ENCODE data around the gene PLEKHH1.
A peak's percentile ranks its signal among the peaks of the same experiment; 100 is the strongest.

PLEKHH1 gene

DNA sequence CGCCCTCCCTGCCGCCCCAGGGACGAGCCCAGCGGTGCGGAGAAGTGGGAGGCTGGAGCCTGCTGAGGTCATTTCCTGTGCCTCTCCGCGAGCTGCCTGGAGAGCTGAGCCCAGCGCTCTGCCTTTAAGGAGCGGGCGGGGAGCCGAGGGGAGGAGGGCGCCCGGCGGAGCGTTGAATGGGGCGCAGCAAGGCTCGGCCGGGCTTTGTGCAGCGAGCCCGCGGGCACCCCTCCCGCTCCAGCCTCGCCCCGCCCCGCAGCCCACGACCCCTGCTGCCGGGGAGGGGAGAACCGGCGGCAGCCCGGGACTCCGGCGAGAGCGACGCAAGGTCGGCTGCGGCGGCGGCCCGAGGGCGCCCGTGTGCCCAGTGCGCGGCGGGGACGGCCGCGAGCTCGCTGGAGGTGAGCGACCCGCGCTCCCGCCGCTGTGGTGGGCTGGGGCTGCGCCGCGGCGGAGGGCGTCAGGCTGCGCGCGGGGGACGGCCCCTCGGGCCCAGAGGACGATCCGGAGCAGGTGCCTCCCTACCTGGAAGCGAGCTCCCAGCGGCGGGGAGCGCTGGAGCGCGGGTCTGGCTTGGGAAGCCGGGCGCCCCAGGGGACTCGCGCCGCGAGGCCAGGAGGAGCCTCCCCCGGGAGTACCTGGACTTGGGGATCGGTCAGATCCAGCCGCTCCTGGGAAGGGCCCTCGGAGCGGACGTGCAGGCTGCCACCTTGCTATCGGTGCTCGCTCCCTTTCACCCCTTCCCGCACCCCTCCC lies at the start of gene PLEKHH1:
Gene PLEKHH1, plus strand, starts transcription at position 293 of the 756 bp plus-strand sequence. CDS start 8,578 bp downstream, outside the sequence.
- peak; percentile 88 for DNase-seq

GRCh38 chr14:67483579-67484285 lies 49.4 kb upstream of the PLEKHH1 start:
- DNase-seq, result no peak

DNA sequence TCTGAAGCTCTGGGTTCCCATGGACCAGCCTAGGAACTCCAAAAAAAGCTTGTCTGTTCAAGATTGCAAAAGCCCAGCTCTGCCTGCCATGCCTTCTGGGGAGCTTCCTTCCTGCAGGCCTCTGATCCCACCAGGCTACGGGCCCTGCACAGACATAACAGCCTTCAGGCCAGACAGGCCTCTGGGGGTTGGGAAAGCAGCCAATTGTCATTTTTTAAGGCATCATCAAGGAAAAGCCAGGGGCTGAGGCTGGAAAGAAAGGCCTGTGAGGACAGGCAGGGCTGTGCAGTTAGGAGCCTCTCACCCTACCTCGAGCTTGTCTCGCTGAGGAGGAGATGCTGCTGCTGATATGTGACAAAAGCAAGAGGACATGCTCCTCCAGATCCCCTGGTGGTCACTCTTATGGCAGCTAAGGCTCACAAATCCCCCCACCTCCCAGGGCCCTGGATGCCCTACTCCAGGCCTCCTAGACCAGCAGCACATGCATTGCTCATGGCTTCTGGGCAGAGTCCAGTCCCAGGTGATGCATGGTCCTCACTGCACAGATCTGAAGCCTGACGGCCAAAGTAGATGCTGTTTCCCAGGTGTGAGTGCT lies 47.5 kb upstream of the PLEKHH1 start:
- DNase-seq, result no peak

GRCh38 chr14:67486890-67487289 lies 46.2 kb upstream of the PLEKHH1 start:
- no peak for DNase-seq

- DNase-seq, result no peak
Measured at GRCh38 chr14:67487332-67487731, 45.8 kb upstream of the PLEKHH1 start.

GRCh38 chr14:67487937-67488893 lies 44.9 kb upstream of the PLEKHH1 start, which contains the start of gene TMEM229B:
TMEM229B (minus strand) TSS chr14:67488721; CDS start chr14:67473923, 14,798 bp downstream.
- DNase-seq, result no peak

DNA sequence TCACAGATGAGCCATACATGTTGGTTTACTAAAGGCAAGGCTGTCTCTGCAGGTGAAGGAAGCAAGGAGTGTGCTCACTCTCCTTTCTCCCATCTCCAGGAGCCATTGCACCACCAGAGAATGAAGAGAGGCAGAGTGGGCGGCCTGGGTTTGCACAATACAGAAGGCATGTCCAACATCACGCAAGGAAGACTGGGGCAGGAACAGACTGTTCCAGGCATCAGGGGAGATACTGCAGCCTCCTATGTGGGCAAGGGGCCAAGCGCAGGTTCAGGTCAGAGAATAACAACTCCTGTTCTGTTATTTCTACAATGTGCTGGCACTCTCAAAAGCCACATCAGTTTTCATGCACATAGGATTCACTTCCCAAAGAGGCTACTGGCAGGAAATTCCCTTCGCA lies 42.9 kb upstream of the PLEKHH1 start:
- no peak for DNase-seq

DNA sequence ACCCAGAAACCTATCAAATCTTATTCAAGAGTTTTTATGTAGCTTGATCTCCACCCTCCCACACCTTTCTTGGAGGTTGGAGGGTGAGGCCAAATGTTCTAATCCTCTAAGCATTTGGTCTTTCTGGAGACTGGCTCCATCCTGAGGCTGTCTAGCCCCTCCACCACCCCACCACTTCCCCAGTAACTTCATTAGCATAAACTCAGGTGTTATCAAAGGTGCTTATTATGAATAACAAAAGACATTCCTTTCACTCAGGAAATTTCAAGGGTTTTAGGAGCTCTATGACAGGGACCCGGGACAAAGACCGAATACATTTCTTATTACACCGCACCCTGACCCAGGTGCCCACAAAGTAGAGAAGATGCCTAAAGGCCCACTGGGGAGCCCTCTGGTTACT lies 41.8 kb upstream of the PLEKHH1 start:
- no peak for DNase-seq

DNA sequence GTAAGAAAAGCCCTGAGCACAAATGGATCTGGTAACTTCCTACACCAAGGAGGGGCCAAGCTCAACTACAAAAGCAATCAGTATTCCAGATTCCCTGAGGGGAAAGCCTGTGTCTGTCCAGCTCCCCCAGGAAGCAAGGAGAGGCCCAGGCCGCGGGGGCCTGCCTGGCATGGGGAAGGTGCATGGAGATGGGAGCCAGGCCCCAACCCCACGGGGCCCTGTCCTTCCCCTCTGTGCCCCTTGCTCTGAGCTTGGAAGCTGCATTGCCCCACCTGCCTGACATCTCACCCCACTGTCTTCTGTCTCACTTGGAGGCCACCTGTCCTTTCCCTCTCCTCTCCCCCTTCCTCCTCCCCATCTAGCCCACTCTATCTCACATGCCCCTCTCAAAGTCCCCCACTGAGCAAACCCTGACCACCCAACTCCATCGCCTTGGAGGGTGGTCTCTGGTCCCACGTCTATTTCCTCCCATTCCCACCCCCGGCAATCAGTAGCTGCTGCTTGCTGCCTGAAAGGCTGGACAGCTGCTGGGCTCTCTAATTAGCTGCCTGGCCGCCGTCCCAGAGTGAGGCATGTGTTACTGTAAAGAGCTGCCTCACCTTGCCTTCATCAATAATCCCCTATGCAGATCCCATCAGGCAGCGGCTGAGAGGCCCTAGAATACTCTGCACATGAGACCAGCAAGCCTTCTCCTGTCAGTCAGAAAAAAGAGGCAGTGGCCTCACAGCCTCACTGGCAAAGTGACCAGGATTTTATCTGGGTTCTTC lies 41.2 kb upstream of the PLEKHH1 start:
- peak; percentile 42 for DNase-seq

- no peak for DNase-seq
Measured at GRCh38 chr14:67492538-67492937, 40.6 kb upstream of the PLEKHH1 start.

DNA sequence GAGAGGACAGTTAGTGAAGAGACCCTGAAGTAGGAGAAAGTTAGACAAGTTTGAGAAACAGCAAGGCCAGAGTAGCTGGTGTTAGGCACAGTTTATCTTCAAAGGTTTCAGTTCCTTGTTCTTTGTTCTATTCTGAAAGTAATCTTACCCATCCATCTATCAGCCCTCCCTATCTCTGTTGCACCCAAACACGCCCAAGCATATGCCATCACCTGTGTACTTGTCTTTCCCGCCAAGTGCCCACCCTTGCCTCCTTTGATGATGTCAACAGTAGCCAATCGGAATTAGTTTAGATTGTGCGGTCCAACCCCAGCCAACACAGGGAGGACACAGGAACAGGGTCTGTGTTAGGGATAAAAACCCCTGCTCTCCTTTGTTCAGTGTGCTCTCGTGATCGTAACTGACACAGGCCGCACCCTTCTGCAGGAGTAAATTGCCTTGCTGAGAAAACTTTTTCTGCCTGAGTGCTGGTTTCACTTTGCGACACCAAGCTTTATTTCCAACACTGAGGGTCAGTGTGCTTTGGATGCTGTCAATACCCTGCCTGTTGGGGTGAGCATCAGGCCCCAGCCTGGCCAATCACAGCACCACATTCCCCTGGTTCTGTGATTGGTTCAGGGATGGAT lies 39.9 kb upstream of the PLEKHH1 start:
- DNase-seq, result no peak

- DNase-seq, result no peak
Measured at GRCh38 chr14:67495827-67496226, 37.3 kb upstream of the PLEKHH1 start.

GRCh38 chr14:67497216-67497615 lies 35.9 kb upstream of the PLEKHH1 start:
- no peak for DNase-seq

- no peak for DNase-seq
Measured at GRCh38 chr14:67497716-67498115, 35.4 kb upstream of the PLEKHH1 start.

DNA sequence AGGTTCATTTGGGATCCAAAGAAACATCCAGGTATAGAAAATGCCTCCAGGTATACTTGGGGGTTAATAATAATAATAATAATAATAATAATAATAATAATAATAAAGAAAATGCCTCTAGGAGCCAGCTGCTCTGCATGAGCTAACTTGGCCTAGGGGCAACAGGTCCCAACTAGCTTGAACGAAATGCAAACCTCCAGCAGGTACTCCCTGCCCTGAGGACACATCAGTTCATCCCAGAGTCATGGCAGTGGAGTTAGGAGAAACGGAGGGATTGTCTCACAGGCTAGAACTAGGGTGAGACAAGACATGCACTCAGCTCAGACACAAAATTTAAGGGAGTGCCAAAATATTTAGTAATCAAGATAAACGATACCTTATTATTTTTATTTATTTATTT lies 32.1 kb upstream of the PLEKHH1 start:
- DNase-seq, result no peak

DNA sequence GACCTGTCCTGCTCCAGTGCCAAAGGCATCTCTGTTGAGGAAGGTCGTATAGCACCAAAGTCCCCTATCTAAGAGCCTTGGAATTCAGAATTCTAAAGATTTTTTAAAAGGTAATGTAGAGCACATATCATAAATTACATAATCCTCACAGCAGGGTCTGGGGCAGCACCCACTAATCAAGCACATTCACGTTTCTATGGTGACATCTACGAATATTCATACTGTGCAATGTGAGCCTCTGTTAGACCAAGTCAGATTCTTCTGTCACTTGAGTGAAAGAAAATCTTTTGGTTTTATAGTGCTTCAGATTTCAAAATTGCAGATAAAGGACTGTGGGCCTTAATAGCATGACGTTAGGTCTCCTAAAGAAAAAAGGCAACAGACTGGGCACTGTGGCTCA lies 31.4 kb upstream of the PLEKHH1 start:
- no peak for DNase-seq

DNA sequence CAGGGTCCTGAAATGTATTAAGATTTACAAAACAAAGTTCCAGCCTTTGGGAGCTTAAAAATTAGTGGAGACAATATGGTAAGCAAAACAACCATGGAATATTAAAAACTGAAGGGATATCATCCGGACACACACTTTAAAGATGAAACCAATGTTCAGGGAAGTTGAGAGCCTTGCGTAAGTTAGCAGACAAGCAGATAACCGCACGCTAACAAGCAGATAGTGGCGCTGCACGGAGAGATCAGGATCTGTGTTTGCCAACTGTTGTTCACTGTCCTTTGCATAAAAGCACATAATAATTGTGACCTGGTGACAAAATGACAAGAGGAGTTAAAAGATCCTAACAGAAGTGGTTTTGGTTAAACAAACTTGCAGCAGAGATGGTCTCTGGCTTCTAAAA lies 30.2 kb upstream of the PLEKHH1 start:
- DNase-seq, result no peak

GRCh38 chr14:67503331-67503730 lies 29.8 kb upstream of the PLEKHH1 start:
- no peak for DNase-seq

DNA sequence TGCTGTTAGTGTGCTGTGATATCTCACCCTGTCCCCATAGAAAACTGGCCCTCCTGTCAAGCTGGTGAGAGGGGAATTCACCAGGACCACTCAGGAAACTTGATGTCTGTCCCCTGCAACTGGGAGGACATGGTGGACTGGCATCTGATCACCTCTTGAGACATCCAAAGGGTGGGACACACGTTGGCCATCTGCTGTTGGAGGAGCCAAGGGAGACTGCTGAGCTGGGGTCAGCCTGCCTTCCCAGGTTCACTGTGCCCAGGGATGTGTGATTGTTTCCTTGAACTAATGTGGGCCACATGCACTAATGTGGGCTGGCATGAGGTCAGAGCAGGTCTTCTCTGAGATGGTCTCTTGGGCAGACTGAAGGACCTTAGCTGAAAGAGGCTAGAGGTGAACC lies 27.8 kb upstream of the PLEKHH1 start:
- no peak for DNase-seq

- no peak for DNase-seq
Measured at GRCh38 chr14:67508956-67509355, 24.1 kb upstream of the PLEKHH1 start.

GRCh38 chr14:67510121-67510520 lies 23.0 kb upstream of the PLEKHH1 start:
- no peak for DNase-seq
